ENCODE measurements around the gene ZC2HC1C. TPM values are rescaled to one million over a fixed set of nuclear protein-coding genes. Genes with fewer than 3 reads are reported as not detected.

Gene ZC2HC1C
- total RNA-seq, 1 experiment from 2014 or later = 13.8 TPM

GRCh38 chr14:75077794-75078193 lies 8.4 kb downstream of the ZC2HC1C start:
- Histone ChIP-seq H3K27me3 (ENCODE audit: insufficient read depth, low read depth) (no peaks in the 10 kb centered on the region), H3K36me3 (ENCODE audit: low read depth) (peaks cover 12% of the 10 kb centered on the region; the same call in 1 of the 2 replicates), H3K4me3 (no peak overlapping the region), H3K9me2 (ENCODE audit: insufficient read depth) (no peaks in the 10 kb centered on the region), H3F3A (ENCODE audit: insufficient read depth, low read depth) (peaks cover 29% of the 10 kb centered on the region; the same call in 1 of the 2 replicates), H3K4me2 (no peak overlapping the region), H2AFZ (no peak overlapping the region), H4K20me1 (ENCODE audit: insufficient read depth) (no peaks in the 10 kb centered on the region), H3K79me2 (ENCODE audit: low read depth) (no peaks in the 10 kb centered on the region), H3K27ac (no peak overlapping the region), H3K4me1 (replicated peaks; ENCODE audit: insufficient read depth) (no peaks in the 10 kb centered on the region), H3K9me3 (ENCODE audit: insufficient read depth, low read depth) (no peaks in the 10 kb centered on the region)
- intact Hi-C loops (cut with micrococcal nuclease; ENCODE audit: unreplicated experiment) = no loop called here
- no peak for DNase-seq
- BruUV-seq (replicated peaks) = no TSS peak
- CTCF ChIA-PET = interaction anchor here (0.6 to 0.7 kb wide), 2 partner anchors 220 to 766 kb away, joined by 4 read pairs; no protein-coding TSS in a partner anchor
- TF ChIP-seq EZH2 (IDR thresholded peaks at IDR 0.05; ENCODE audit: low read depth) (no peak), CTCF (conservative IDR thresholded peaks at IDR 0.05) (no peak)
- POLR2A ChIA-PET (ENCODE audit: unreplicated experiment) = interaction anchor here (0.6 kb wide), 1 partner anchor 40 kb away, joined by 12 read pairs; no protein-coding TSS in a partner anchor

GRCh38 chr14:75079521-75079920 lies 10.1 kb downstream of the ZC2HC1C start:
- CTCF ChIA-PET = interaction anchor here (0.8 to 1.7 kb wide), 2 partner anchors 9 to 16 kb away, joined by 4 to 5 read pairs; partner anchors contain the start of gene ACYP1
- POLR2A ChIA-PET (ENCODE audit: unreplicated experiment) = no interaction called here

GRCh38 chr14:75081660-75082229 lies 12.3 kb downstream of the ZC2HC1C start:
- CTCF ChIA-PET = interaction anchor here (1.0 to 2.2 kb wide), 2 partner anchors 52 to 176 kb away, joined by 3 to 5 read pairs; no protein-coding TSS in a partner anchor
- no TSS peak for BruUV-seq (replicated peaks)

More at GRCh38 chr14:75079521-75079920, 10.1 kb downstream of the ZC2HC1C start:
- no peak for DNase-seq
- intact Hi-C loops (cut with micrococcal nuclease; ENCODE audit: unreplicated experiment) = no loop called here
- Histone ChIP-seq H3K4me3 (no peak overlapping the region), H3K36me3 (ENCODE audit: low read depth) (peaks cover 28% of the 10 kb centered on the region; the same call in 1 of the 2 replicates), H2AFZ (no peak overlapping the region), H3K9me3 (ENCODE audit: insufficient read depth, low read depth) (no peaks in the 10 kb centered on the region), H3K9me2 (ENCODE audit: insufficient read depth) (no peaks in the 10 kb centered on the region), H3K79me2 (ENCODE audit: low read depth) (no peaks in the 10 kb centered on the region), H3K4me2 (no peak overlapping the region), H3K27me3 (ENCODE audit: insufficient read depth, low read depth) (no peaks in the 10 kb centered on the region), H3K27ac (no peak overlapping the region), H4K20me1 (ENCODE audit: insufficient read depth) (no peaks in the 10 kb centered on the region), H3K4me1 (replicated peaks; ENCODE audit: insufficient read depth) (no peaks in the 10 kb centered on the region), H3F3A (ENCODE audit: insufficient read depth, low read depth) (peaks cover 24% of the 10 kb centered on the region; the same call in 1 of the 2 replicates)
- TF ChIP-seq CTCF (conservative IDR thresholded peaks at IDR 0.05) (no peak), EZH2 (IDR thresholded peaks at IDR 0.05; ENCODE audit: low read depth) (no peak)
- no TSS peak for BruUV-seq (replicated peaks)

More at GRCh38 chr14:75081660-75082229, 12.3 kb downstream of the ZC2HC1C start:
- Histone ChIP-seq H3K27ac (no peak overlapping the region), H3K4me3 (no peak overlapping the region), H3K36me3 (ENCODE audit: low read depth) (peaks cover 46% of the 10 kb centered on the region), H3K9me3 (ENCODE audit: insufficient read depth, low read depth) (no peaks in the 10 kb centered on the region), H2AFZ (no peak overlapping the region), H3K9me2 (ENCODE audit: insufficient read depth) (no peaks in the 10 kb centered on the region), H4K20me1 (ENCODE audit: insufficient read depth) (no peaks in the 10 kb centered on the region), H3K27me3 (ENCODE audit: insufficient read depth, low read depth) (no peaks in the 10 kb centered on the region), H3K4me1 (replicated peaks; ENCODE audit: insufficient read depth) (no peaks in the 10 kb centered on the region), H3K4me2 (no peak overlapping the region), H3K79me2 (ENCODE audit: low read depth) (no peaks in the 10 kb centered on the region), H3F3A (ENCODE audit: insufficient read depth, low read depth) (peaks cover 24% of the 10 kb centered on the region; the same call in 1 of the 2 replicates)
- TF ChIP-seq CTCF (conservative IDR thresholded peaks at IDR 0.05) (no peak), EZH2 (IDR thresholded peaks at IDR 0.05; ENCODE audit: low read depth) (no peak)
- intact Hi-C loops (cut with micrococcal nuclease; ENCODE audit: unreplicated experiment) = loop anchor here (10.0 kb wide), 2 partner anchors 477 to 967 kb away; no protein-coding TSS in a partner anchor
- DNase-seq = no peak
- POLR2A ChIA-PET (ENCODE audit: unreplicated experiment) = interaction anchor here (0.6 to 0.7 kb wide), 2 partner anchors 98 to 805 kb away, joined by 6 read pairs; no protein-coding TSS in a partner anchor

Data from PC-9 (cell line).